GM06990 (cell line): Measurements from ENCODE around the gene MEIS3.

Experiments
- DNase-seq: peaks from one replicate; pipeline ENCODE4 v3.0.0-alpha.2; 2011; ENCODE audit not compliant: insufficient read length; ENCODE audit errors: extremely low read depth
- H3K27me3 ChIP-seq: replicated peaks from 2 replicates; pipeline ENCODE4 v1.6.0; 2011; ENCODE audit warnings: low read length; ENCODE audit not compliant: control insufficient read depth, insufficient read depth
- H3K36me3 ChIP-seq: 2 replicates; pipeline ENCODE4 v1.5.1; 2011; ENCODE audit warnings: low read length; ENCODE audit not compliant: control insufficient read depth, insufficient read depth
- H3K4me3 ChIP-seq: replicated peaks from 2 replicates; pipeline ENCODE4 v1.5.1; 2011; ENCODE audit warnings: low read depth, mild to moderate bottlenecking, control low read depth, low read length
- TF ChIP-seq, protein P1 (sequence below): IDR thresholded peaks from 2 replicates; pipeline ENCODE4 v1.5.1; 2011; ENCODE audit warnings: low read length, control low read depth, mild to moderate bottlenecking, inconsistent platforms; ENCODE audit not compliant: insufficient read depth, poor library complexity, severe bottlenecking

Gene MEIS3

DNA sequence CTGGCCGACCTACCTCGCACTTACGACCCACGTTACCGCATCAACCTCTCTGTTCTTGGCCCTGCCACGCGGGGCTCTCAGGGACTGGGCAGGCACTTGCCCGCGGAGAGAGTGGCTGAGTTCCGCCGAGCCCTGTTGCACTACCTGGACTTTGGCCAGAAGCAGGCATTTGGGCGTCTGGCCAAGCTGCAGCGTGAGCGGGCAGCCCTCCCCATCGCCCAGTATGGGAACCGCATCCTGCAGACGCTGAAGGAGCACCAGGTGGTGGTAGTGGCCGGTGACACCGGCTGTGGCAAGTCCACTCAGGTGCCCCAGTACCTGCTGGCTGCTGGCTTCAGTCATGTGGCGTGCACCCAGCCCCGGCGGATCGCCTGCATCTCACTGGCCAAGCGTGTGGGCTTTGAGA, 66.0 kb downstream of the MEIS3 start:
- H3K36me3 ChIP-seq = peaks cover 18% of the 10 kb centered on the region
- H3K4me3 ChIP-seq = no peak overlapping the region
- DNase-seq = no peak
- TF ChIP-seq, protein P1, sequence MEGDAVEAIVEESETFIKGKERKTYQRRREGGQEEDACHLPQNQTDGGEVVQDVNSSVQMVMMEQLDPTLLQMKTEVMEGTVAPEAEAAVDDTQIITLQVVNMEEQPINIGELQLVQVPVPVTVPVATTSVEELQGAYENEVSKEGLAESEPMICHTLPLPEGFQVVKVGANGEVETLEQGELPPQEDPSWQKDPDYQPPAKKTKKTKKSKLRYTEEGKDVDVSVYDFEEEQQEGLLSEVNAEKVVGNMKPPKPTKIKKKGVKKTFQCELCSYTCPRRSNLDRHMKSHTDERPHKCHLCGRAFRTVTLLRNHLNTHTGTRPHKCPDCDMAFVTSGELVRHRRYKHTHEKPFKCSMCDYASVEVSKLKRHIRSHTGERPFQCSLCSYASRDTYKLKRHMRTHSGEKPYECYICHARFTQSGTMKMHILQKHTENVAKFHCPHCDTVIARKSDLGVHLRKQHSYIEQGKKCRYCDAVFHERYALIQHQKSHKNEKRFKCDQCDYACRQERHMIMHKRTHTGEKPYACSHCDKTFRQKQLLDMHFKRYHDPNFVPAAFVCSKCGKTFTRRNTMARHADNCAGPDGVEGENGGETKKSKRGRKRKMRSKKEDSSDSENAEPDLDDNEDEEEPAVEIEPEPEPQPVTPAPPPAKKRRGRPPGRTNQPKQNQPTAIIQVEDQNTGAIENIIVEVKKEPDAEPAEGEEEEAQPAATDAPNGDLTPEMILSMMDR = no peak
- H3K27me3 ChIP-seq = no peaks in the 10 kb centered on the region
